ENCODE measurements around the gene NSRP1. TPM values are rescaled to one million over a fixed set of nuclear protein-coding genes. Genes with fewer than 3 reads are reported as not detected.

Gene NSRP1
- total and polyA plus RNA-seq, 2 of the 13 experiments (the other 11 are each of a cell fraction or from before 2014, with no cell fraction given) = 7.0 to 14.3 TPM

DNA sequence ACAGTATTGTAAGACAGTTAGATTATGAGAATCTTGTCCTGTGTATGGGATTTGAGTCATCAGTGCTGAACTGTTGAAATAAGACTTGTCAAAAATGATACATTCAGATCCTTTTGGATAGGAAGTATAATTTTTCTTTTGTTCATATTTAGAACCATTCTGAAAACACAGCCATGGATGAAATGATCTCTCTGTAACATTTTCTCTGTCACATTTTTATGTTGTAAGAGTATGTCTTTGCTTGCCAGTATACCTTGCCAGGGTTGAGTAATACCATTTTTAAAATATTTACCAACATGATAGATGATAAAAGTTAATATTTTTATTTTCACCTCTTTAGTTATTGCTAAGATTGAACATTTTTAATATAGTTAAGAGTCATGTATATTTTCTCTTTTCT lies 45.0 kb downstream of the NSRP1 start:
- H2AFZ ChIP-seq (ENCODE audit: low read length) = no peak overlapping the region
- no TSS peak for BruUV-seq (replicated peaks)
- in situ Hi-C loops (cut with HindIII; ENCODE audit: extremely low pct_ligation_motif_present, low pct_unique_long_range_greater_than_20kb) = no loop called here

DNA sequence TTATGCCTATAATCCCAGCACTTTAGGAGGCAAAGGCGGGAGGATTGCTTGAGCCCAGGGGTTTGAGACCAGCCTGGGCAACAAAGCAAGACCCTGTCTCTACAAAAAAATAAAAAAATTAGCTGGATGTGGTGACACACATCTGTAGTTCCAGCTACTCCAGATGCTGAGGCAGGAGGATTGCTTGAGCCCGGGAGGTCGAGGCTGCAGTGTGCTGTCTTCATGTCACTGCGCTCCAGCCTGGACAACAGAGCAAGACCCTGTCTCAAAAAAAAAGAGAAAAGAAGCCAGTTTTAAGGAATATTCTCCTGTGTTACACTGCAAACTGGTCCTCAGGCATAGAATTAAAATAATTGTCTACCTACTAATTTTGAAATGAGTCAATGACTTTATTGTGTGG lies 47.9 kb downstream of the NSRP1 start:
- no peaks in the 10 kb centered on the region for H3K27me3 ChIP-seq (ENCODE audit: control insufficient read depth in 1 of 2, insufficient read depth in 2 of 2, low read length in 2 of 2)
- peaks cover 2 to 23% of the 10 kb centered on the region in 2 experiments; a peak in 4 of 5 replicates for H3K36me3 ChIP-seq (replicated peaks in 1 of 2; ENCODE audit: control insufficient read depth in 1 of 2, insufficient read depth in 2 of 2, low read length in 2 of 2)
- H2AFZ ChIP-seq (ENCODE audit: low read length) = no peak overlapping the region
- no peak overlapping the region for H3K27ac ChIP-seq (ENCODE audit: extremely low read length, insufficient read depth, low read length)
- POLR2A ChIA-PET = interaction anchor here (0.7 kb wide), 1 partner anchor 57 kb away, joined by 4 read pairs; no protein-coding TSS in a partner anchor
- H4K20me1 ChIP-seq (ENCODE audit: insufficient read depth, low read length) = no peaks in the 10 kb centered on the region
- no peak overlapping the region for H3K4me2 ChIP-seq (ENCODE audit: low read depth, low read length)
- TF ChIP-seq ZNF605 (CRISPR knock-in tag; IDR thresholded peaks at IDR 0.05) = no peak
- no peak for TF ChIP-seq ZFP36 (IDR thresholded peaks at IDR 0.05; ENCODE audit: borderline replicate concordance, low read depth, low read length, partially characterized antibody)
- TF ChIP-seq ZNF75D (CRISPR knock-in tag; IDR thresholded peaks at IDR 0.05; ENCODE audit: borderline replicate concordance) = no peak
- TF ChIP-seq, protein P1, sequence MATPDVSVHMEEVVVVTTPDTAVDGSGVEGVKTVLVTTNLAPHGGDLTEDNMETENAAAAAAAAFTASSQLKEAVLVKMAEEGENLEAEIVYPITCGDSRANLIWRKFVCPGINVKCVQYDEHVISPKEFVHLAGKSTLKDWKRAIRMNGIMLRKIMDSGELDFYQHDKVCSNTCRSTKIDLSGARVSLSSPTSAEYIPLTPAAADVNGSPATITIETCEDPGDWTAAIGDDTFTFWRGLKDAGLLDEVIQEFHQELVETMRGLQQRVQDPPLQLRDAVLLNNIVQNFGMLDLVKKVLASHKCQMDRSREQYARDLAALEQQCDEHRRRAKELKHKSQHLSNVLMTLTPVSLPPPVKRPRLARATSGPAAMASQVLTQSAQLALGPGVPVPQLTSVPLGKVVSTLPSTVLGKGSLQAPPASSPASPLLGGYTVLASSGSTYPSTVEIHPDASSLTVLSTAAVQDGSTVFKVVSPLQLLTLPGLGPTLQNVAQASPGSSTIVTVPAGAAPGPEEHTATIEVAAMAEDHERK (CRISPR knock-in tag; IDR thresholded peaks at IDR 0.05; ENCODE audit: low read depth) = no peak
- TF ChIP-seq ISL2 (CRISPR knock-in tag; IDR thresholded peaks at IDR 0.05) = no peak
- CTCF ChIA-PET (ENCODE audit: low intra/inter-chr PET ratio, low total read pairs) = no interaction called here
- H3K9ac ChIP-seq (ENCODE audit: insufficient read depth, low read depth, low read length) = no peak overlapping the region
- in situ Hi-C loops (cut with HindIII; ENCODE audit: extremely low pct_ligation_motif_present, low pct_unique_long_range_greater_than_20kb) = no loop called here
- H3K9me3 ChIP-seq (ENCODE audit: low read length) = peaks cover 10% of the 10 kb centered on the region
- no peak for ATAC-seq
- intact Hi-C loops (cut with micrococcal nuclease; ENCODE audit: unreplicated experiment) = no loop called here
- H3K4me1 ChIP-seq (ENCODE audit: insufficient read depth, low read length) = no peaks in the 10 kb centered on the region
- BruUV-seq (replicated peaks) = no TSS peak
- no peak overlapping the region for H3K4me3 ChIP-seq (replicated peaks in 1 of 3; ENCODE audit: insufficient read depth in 1 of 3, low read depth in 2 of 3, low read length in 3 of 3)
- FAIRE-seq = no peak
- peaks cover 7% of the 10 kb centered on the region for H3K79me2 ChIP-seq (ENCODE audit: insufficient read depth, low read length)
- no peak for DNase-seq (ENCODE audit: low spot score)
- 94% methylated on average over 4 of the region's 4 CpGs for WGBS (ENCODE audit: low lambda C conversion rate)

More for the DNA sequence above, 45.0 kb downstream of the NSRP1 start:
- TF ChIP-seq RFX3 (CRISPR knock-in tag; IDR thresholded peaks at IDR 0.05) = no peak
- no peak for TF ChIP-seq ZNF598 (CRISPR knock-in tag; IDR thresholded peaks at IDR 0.05; ENCODE audit: borderline replicate concordance)
- TF ChIP-seq ZBTB21 (CRISPR knock-in tag; IDR thresholded peaks at IDR 0.05) = no peak
- no peak for TF ChIP-seq ZNF350 (CRISPR knock-in tag; IDR thresholded peaks at IDR 0.05; ENCODE audit: borderline replicate concordance, low read depth)
- TF ChIP-seq, protein P2, sequence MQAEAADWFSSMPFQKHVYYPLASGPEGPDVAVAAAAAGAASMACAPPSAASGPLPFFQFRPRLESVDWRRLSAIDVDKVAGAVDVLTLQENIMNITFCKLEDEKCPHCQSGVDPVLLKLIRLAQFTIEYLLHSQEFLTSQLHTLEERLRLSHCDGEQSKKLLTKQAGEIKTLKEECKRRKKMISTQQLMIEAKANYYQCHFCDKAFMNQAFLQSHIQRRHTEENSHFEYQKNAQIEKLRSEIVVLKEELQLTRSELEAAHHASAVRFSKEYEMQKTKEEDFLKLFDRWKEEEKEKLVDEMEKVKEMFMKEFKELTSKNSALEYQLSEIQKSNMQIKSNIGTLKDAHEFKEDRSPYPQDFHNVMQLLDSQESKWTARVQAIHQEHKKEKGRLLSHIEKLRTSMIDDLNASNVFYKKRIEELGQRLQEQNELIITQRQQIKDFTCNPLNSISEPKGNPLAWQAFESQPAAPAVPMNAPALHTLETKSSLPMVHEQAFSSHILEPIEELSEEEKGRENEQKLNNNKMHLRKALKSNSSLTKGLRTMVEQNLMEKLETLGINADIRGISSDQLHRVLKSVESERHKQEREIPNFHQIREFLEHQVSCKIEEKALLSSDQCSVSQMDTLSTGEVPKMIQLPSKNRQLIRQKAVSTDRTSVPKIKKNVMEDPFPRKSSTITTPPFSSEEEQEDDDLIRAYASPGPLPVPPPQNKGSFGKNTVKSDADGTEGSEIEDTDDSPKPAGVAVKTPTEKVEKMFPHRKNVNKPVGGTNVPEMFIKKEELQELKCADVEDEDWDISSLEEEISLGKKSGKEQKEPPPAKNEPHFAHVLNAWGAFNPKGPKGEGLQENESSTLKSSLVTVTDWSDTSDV (CRISPR knock-in tag; IDR thresholded peaks at IDR 0.05) = no peak
- TF ChIP-seq GTF3A (CRISPR knock-in tag; conservative IDR thresholded peaks at IDR 0.05) = no peak
- ChIA-PET CTCF (ENCODE audit: low intra/inter-chr PET ratio, low total read pairs) (no interaction called here), POLR2A (no interaction called here)
- intact Hi-C loops (cut with micrococcal nuclease; ENCODE audit: unreplicated experiment) = no loop called here
- no peak overlapping the region for H3K27ac ChIP-seq (ENCODE audit: extremely low read length, insufficient read depth, low read length)
- DNase-seq (ENCODE audit: low spot score) = no peak
- no peak overlapping the region for H3K4me2 ChIP-seq (ENCODE audit: low read depth, low read length)
- H3K79me2 ChIP-seq (ENCODE audit: insufficient read depth, low read length) = peaks cover 18% of the 10 kb centered on the region
- no peak for FAIRE-seq
- no peaks in the 10 kb centered on the region for H3K4me1 ChIP-seq (ENCODE audit: insufficient read depth, low read length)
- no peak for ATAC-seq
- H3K9me3 ChIP-seq (ENCODE audit: low read length) = peaks cover 25% of the 10 kb centered on the region
- no peaks in the 10 kb centered on the region for H4K20me1 ChIP-seq (ENCODE audit: insufficient read depth, low read length)
- H3K36me3 ChIP-seq (replicated peaks in 1 of 2; ENCODE audit: control insufficient read depth in 1 of 2, insufficient read depth in 2 of 2, low read length in 2 of 2) = peaks cover 3 to 32% of the 10 kb centered on the region in 2 experiments; a peak in 4 of 5 replicates
- H3K27me3 ChIP-seq (ENCODE audit: control insufficient read depth in 1 of 2, insufficient read depth in 2 of 2, low read length in 2 of 2) = no peaks in the 10 kb centered on the region
- no peak overlapping the region for H3K4me3 ChIP-seq (replicated peaks in 1 of 3; ENCODE audit: insufficient read depth in 1 of 3, low read depth in 2 of 3, low read length in 3 of 3)
- no peak overlapping the region for H3K9ac ChIP-seq (ENCODE audit: insufficient read depth, low read depth, low read length)

Data from HepG2 (cell line).